Measurements from ENCODE around the gene PPIC.

Gene PPIC

GRCh38 chr5:123028222-123028621 lies 8.3 kb downstream of the PPIC start:
- DNase-seq (ENCODE audit: insufficient read length, low spot score) (no peak), FAIRE-seq (no peak)
- TF ChIP-seq POLR2A (IDR thresholded peaks at IDR 0.05; ENCODE audit: low read depth, low read length): no peak
- TF ChIP-seq TAF1 (IDR thresholded peaks at IDR 0.05; ENCODE audit: low read depth, low read length): no peak
- TF ChIP-seq POLR2AphosphoS5 (IDR thresholded peaks at IDR 0.05; ENCODE audit: low read depth, low read length): no peak
- no peak for TF ChIP-seq SPI1 (IDR thresholded peaks at IDR 0.05; ENCODE audit: low read depth, low read length)
- no peak for TF ChIP-seq PAX5 (IDR thresholded peaks at IDR 0.05; ENCODE audit: insufficient read depth, low read length, severe bottlenecking)
- no peak for TF ChIP-seq POU2F2 (IDR thresholded peaks at IDR 0.05; ENCODE audit: low read depth, low read length)

GRCh38 chr5:123014689-123015088 lies 21.8 kb downstream of the PPIC start:
- DNase-seq (ENCODE audit: insufficient read length, low spot score): no peak
- TF ChIP-seq POLR2AphosphoS5 (IDR thresholded peaks at IDR 0.05; ENCODE audit: low read depth, low read length): no peak
- TF ChIP-seq TAF1 (IDR thresholded peaks at IDR 0.05; ENCODE audit: low read depth, low read length): no peak
- no peak for TF ChIP-seq POLR2A (IDR thresholded peaks at IDR 0.05; ENCODE audit: low read depth, low read length)
- TF ChIP-seq POU2F2 (IDR thresholded peaks at IDR 0.05; ENCODE audit: low read depth, low read length): no peak
- no peak for TF ChIP-seq PAX5 (IDR thresholded peaks at IDR 0.05; ENCODE audit: insufficient read depth, low read length, severe bottlenecking)
- no peak for TF ChIP-seq SPI1 (IDR thresholded peaks at IDR 0.05; ENCODE audit: low read depth, low read length)
- FAIRE-seq: no peak

GRCh38 chr5:123012321-123012720 lies 24.2 kb downstream of the PPIC start:
- TF ChIP-seq POU2F2 (IDR thresholded peaks at IDR 0.05; ENCODE audit: low read depth, low read length): no peak
- no peak for TF ChIP-seq POLR2AphosphoS5 (IDR thresholded peaks at IDR 0.05; ENCODE audit: low read depth, low read length)
- no peak for TF ChIP-seq TAF1 (IDR thresholded peaks at IDR 0.05; ENCODE audit: low read depth, low read length)
- no peak for TF ChIP-seq POLR2A (IDR thresholded peaks at IDR 0.05; ENCODE audit: low read depth, low read length)
- peak; percentile 68 for TF ChIP-seq SPI1 (IDR thresholded peaks at IDR 0.05; ENCODE audit: low read depth, low read length)
- TF ChIP-seq PAX5 (IDR thresholded peaks at IDR 0.05; ENCODE audit: insufficient read depth, low read length, severe bottlenecking): no peak
- no peak for DNase-seq (ENCODE audit: insufficient read length, low spot score)
- no peak for FAIRE-seq

- no peak for TF ChIP-seq POU2F2 (IDR thresholded peaks at IDR 0.05; ENCODE audit: low read depth, low read length)
- no peak for TF ChIP-seq POLR2AphosphoS5 (IDR thresholded peaks at IDR 0.05; ENCODE audit: low read depth, low read length)
- no peak for TF ChIP-seq TAF1 (IDR thresholded peaks at IDR 0.05; ENCODE audit: low read depth, low read length)
- no peak for TF ChIP-seq POLR2A (IDR thresholded peaks at IDR 0.05; ENCODE audit: low read depth, low read length)
- no peak for TF ChIP-seq SPI1 (IDR thresholded peaks at IDR 0.05; ENCODE audit: low read depth, low read length)
- TF ChIP-seq PAX5 (IDR thresholded peaks at IDR 0.05; ENCODE audit: insufficient read depth, low read length, severe bottlenecking): no peak
- DNase-seq (ENCODE audit: insufficient read length, low spot score) (no peak), FAIRE-seq (no peak)
These were observed 28.8 kb downstream of the PPIC start for GRCh38 chr5:123007754-123008153.

GRCh38 chr5:123007182-123007581 lies 29.3 kb downstream of the PPIC start:
- TF ChIP-seq PAX5 (IDR thresholded peaks at IDR 0.05; ENCODE audit: insufficient read depth, low read length, severe bottlenecking) (no peak), TAF1 (IDR thresholded peaks at IDR 0.05; ENCODE audit: low read depth, low read length) (no peak), POLR2A (IDR thresholded peaks at IDR 0.05; ENCODE audit: low read depth, low read length) (no peak), POU2F2 (IDR thresholded peaks at IDR 0.05; ENCODE audit: low read depth, low read length) (no peak), POLR2AphosphoS5 (IDR thresholded peaks at IDR 0.05; ENCODE audit: low read depth, low read length) (no peak), SPI1 (IDR thresholded peaks at IDR 0.05; ENCODE audit: low read depth, low read length) (no peak)
- no peak for FAIRE-seq

GRCh38 chr5:123001808-123002207 lies 34.7 kb downstream of the PPIC start:
- TF ChIP-seq POLR2AphosphoS5 (IDR thresholded peaks at IDR 0.05; ENCODE audit: low read depth, low read length): no peak
- no peak for TF ChIP-seq PAX5 (IDR thresholded peaks at IDR 0.05; ENCODE audit: insufficient read depth, low read length, severe bottlenecking)
- TF ChIP-seq TAF1 (IDR thresholded peaks at IDR 0.05; ENCODE audit: low read depth, low read length): no peak
- no peak for TF ChIP-seq POU2F2 (IDR thresholded peaks at IDR 0.05; ENCODE audit: low read depth, low read length)
- TF ChIP-seq POLR2A (IDR thresholded peaks at IDR 0.05; ENCODE audit: low read depth, low read length): no peak
- no peak for TF ChIP-seq SPI1 (IDR thresholded peaks at IDR 0.05; ENCODE audit: low read depth, low read length)
- DNase-seq (ENCODE audit: insufficient read length, low spot score): no peak
- FAIRE-seq: no peak

More at GRCh38 chr5:123007182-123007581, 29.3 kb downstream of the PPIC start:
- no peak for DNase-seq (ENCODE audit: insufficient read length, low spot score)

GRCh38 chr5:123000731-123001130 lies 35.8 kb downstream of the PPIC start:
- FAIRE-seq: peak; percentile 26
- TF ChIP-seq POU2F2 (IDR thresholded peaks at IDR 0.05; ENCODE audit: low read depth, low read length) (no peak), TAF1 (IDR thresholded peaks at IDR 0.05; ENCODE audit: low read depth, low read length) (no peak), SPI1 (IDR thresholded peaks at IDR 0.05; ENCODE audit: low read depth, low read length) (no peak), PAX5 (IDR thresholded peaks at IDR 0.05; ENCODE audit: insufficient read depth, low read length, severe bottlenecking) (no peak), POLR2AphosphoS5 (IDR thresholded peaks at IDR 0.05; ENCODE audit: low read depth, low read length) (no peak), POLR2A (IDR thresholded peaks at IDR 0.05; ENCODE audit: low read depth, low read length) (no peak)
- DNase-seq (ENCODE audit: insufficient read length, low spot score): no peak

- peak; percentile 84 for FAIRE-seq
- TF ChIP-seq POU2F2 (IDR thresholded peaks at IDR 0.05; ENCODE audit: low read depth, low read length) (no peak), POLR2AphosphoS5 (IDR thresholded peaks at IDR 0.05; ENCODE audit: low read depth, low read length) (no peak), PAX5 (IDR thresholded peaks at IDR 0.05; ENCODE audit: insufficient read depth, low read length, severe bottlenecking) (peak; percentile 17), POLR2A (IDR thresholded peaks at IDR 0.05; ENCODE audit: low read depth, low read length) (no peak), TAF1 (IDR thresholded peaks at IDR 0.05; ENCODE audit: low read depth, low read length) (no peak), SPI1 (IDR thresholded peaks at IDR 0.05; ENCODE audit: low read depth, low read length) (no peak)
- peak; percentile 56 for DNase-seq (ENCODE audit: insufficient read length, low spot score)
These were observed 36.5 kb downstream of the PPIC start for GRCh38 chr5:122999947-123000563.

- TF ChIP-seq TAF1 (IDR thresholded peaks at IDR 0.05; ENCODE audit: low read depth, low read length): no peak
- TF ChIP-seq POLR2A (IDR thresholded peaks at IDR 0.05; ENCODE audit: low read depth, low read length): no peak
- no peak for TF ChIP-seq SPI1 (IDR thresholded peaks at IDR 0.05; ENCODE audit: low read depth, low read length)
- no peak for TF ChIP-seq PAX5 (IDR thresholded peaks at IDR 0.05; ENCODE audit: insufficient read depth, low read length, severe bottlenecking)
- TF ChIP-seq POU2F2 (IDR thresholded peaks at IDR 0.05; ENCODE audit: low read depth, low read length): no peak
- no peak for TF ChIP-seq POLR2AphosphoS5 (IDR thresholded peaks at IDR 0.05; ENCODE audit: low read depth, low read length)
- DNase-seq (ENCODE audit: insufficient read length, low spot score) (no peak), FAIRE-seq (no peak)
These were observed 39.2 kb downstream of the PPIC start for GRCh38 chr5:122997294-122997693.
